Activated CD4-positive, alpha-beta T cell treated with anti-CD3 and anti-CD28 coated beads, Interleukin-2, amount 50 U/mL, for 48 hours (primary cell): ENCODE results near the gene DNAJB2.
"Not testable (repeated sequence)": the region's sequence is repeated elsewhere in the genome, so short reads cannot be mapped to it uniquely, and the experiment has no call there.

Experiments
- DNase-seq, 2 experiments: peaks; one replicate each; pipeline ENCODE4 v3.0.0-alpha.2; 2020

Gene DNAJB2

GRCh38 chr2:219258942-219259341 is 20.2 kb upstream of the DNAJB2 start:
- not testable (repeated sequence) for DNase-seq

- DNase-seq = no peak
These were observed 17.9 kb upstream of the DNAJB2 start for GRCh38 chr2:219261024-219261855.

DNA sequence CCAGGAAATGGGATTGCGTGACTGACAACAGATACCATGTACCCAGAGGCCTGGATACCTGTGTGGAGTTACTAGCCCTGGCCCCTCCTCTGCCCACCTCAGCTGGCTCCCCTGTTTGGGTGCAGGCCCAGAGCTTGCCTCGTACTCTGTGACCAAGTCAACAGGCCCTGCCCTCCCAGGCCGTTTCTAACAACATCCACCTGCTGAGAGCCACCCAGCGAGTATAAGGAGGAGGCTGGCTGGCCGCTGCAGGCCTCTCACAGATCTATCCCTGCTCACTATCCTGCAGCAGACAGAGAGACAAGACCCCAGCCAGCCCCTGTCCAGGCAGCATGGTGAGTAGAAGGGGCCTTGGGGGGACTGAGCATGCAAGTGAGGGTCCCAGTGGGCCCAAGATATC is 12.9 kb upstream of the DNAJB2 start:
- DNase-seq = no peak

GRCh38 chr2:219266886-219267285 is 12.3 kb upstream of the DNAJB2 start:
- no peak for DNase-seq

DNA sequence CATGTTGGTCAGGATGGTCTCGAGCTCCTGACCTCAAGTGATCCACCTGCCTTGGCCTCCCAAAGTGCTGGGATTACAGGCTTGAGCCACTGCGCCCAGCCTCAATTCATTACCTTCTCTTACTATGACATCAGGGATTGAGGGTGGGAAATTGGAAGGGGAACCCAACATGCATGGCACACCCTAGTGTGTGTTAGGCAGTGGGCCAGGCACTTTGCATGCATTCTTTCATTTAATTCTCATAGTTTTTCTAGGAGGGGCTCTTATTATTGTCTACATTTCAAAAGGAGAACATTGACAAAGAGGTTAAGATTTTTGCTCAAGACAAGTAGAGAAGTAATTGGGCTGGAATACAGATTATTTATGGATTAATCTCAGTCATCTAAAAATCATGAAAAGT is 10.9 kb upstream of the DNAJB2 start:
- DNase-seq = no peak

GRCh38 chr2:219269362-219270054 is 9.7 kb upstream of the DNAJB2 start:
- DNase-seq = no peak

GRCh38 chr2:219270055-219270372 is 9.2 kb upstream of the DNAJB2 start:
- no peak for DNase-seq

DNA sequence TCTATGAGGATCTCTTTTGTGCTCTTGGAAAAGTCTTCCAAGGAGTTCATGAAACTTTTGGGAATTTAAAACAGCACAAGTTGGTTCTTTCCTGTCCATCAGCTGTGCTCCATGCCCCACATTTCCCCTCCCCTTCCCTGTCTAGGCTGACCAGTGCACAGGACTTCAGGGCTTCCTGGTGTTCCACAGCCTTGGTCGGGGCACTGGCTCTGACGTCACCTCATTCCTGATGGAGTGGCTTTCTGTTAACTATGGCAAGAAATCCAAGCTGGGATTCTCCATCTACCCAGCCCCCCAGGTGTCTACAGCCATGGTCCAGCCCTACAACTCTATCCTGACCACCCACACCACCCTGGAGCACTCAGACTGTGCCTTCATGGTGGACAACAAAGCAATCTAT is 8.1 kb upstream of the DNAJB2 start:
- no peak for DNase-seq

- DNase-seq = no peak
These were observed 6.8 kb upstream of the DNAJB2 start for GRCh38 chr2:219272356-219272755.

DNA sequence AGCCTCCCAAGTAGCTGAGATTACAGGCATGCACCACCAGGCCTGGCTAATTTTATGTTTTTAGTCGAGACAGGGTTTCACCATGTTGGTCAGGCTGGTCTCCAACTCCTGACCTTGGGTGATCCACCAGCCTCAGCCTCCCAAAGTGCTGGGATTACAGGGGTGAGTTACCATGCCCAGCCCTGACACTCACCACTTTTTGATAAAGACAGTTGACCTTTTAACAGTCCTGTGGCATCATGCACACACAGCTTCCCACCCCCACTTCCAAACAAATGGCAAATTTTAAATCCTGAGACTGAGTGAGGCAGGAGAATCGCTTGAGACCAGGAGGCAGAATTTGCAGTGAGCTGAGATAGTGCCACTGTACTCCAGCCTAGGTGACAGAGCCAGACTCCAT is 6.2 kb upstream of the DNAJB2 start:
- no peak for DNase-seq

- no peak for DNase-seq
These were observed 5.2 kb upstream of the DNAJB2 start for GRCh38 chr2:219273937-219274336.

DNA sequence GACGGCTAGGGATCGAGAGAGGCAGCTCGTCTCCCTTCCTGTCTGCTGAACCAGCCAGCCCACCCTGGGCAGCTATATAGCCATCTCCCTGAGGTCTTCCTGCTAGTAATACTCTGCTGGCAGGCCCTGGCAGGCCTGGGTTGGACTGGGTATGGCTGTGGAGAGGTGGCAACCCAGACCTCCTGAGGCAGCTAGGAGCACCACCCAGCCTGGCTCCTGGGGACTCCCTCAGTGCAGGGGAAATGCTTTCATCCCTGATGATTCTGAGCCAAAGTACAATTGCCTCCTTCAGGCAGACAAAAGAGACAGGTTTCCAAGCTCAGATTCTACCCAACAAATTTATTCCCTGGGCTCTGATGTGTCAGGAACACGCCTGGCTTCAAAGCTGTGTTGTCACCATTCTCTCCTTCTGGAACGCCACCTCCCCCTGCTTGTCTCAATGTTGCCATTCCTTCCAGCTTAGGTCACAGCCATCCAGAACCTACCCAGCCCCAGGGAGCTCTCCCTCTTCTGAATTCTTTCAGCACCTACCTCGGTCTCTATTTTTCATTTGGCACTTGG is 4.7 kb upstream of the DNAJB2 start:
- DNase-seq = no peak

GRCh38 chr2:219277703-219278654 is 1.2 kb upstream of the DNAJB2 start:
- DNase-seq = peak; percentile 80 to 86

DNA sequence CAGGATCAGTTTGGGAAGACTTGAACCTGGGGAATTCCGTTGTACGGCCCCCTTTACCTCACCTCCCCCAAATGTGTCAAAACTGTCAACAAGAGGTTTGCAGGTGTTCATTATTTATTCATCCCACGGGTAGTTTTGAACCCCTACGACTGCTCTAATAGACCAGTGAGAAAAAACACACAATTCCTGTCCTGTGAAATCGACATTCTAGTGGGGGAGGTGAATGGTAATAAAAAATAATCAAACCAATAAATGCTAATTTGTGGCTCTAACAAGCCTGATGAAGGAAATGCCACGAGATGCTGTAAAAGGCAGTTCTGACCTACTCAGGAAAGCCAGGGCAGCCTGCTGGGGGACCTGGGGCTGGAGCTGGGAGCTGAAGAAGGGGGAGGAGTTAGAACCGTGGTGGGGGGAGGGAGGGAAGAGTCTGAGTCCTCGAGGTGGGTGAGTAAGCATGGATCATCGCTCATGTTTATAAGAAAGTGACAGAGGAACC is 463 bp upstream of the DNAJB2 start:
- DNase-seq = no peak

DNA sequence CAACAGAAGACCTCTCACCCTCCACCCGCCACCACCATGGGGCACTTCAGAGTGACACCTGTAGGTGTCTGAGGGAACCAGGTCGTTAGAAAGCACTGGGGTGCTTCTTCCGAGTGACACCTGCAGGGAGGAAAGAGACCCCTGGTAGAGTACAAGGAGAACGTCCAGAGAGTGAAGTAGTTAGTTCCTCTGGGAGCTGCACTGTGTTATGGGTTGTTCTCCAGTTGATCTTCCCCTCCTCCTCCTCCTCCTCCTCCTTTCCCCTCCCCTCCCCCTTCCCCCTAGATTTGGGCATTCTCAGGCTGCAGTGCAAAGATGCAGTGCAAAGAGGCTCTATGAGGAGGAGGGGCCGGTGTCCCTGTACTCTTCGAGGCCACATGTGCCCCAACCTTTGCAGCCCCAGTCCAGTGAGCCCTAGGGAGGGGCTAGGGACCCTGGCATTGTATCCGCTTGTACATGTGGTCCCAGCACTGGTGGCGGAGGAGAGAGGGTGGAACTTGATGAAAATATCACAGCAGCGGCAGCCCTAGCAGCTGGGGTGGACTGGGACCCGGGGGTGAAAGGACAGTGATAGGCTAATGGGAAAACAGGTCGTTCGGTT is 850 bp downstream of the DNAJB2 start:
- DNase-seq = no peak

GRCh38 chr2:219280651-219281050 is 1.5 kb downstream of the DNAJB2 start:
- DNase-seq = no peak

- DNase-seq = no peak
These were observed 2.4 kb downstream of the DNAJB2 start for GRCh38 chr2:219281588-219281987.

GRCh38 chr2:219282375-219282774 is 3.2 kb downstream of the DNAJB2 start:
- no peak for DNase-seq

- no peak for DNase-seq
These were observed 3.9 kb downstream of the DNAJB2 start for GRCh38 chr2:219282943-219283581.

DNA sequence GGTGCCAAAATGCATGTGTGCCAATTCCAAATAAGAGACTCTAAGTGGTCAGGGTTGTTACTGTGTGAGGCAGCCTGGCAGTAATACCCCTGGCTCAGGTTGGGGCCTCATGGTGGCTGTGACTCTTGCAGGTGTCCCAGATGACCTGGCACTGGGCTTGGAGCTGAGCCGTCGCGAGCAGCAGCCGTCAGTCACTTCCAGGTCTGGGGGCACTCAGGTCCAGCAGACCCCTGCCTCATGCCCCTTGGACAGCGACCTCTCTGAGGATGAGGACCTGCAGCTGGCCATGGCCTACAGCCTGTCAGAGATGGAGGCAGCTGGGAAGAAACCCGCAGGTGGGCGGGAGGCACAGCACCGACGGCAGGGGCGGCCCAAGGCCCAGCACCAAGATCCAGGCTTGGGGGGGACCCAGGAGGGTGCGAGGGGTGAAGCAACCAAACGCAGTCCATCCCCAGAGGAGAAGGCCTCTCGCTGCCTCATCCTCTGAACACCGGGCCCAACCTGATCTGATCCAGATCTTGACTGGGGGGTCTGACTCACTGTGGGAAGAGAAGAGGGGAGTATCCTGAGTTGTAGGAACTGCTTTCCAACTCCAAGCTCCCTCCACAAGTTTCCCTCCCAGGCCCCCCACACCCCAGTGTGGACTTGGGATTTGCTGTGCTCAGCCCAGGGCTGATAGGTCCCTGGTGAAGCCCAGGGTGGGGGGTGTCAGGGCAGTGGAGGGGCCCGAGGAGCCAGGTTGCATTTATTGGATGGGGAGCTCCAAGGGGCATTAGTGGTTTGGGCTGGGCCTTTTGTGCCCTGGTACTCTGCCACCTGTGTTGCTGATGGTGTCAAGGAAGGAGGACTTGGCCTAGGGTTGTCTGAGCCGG is 5.6 kb downstream of the DNAJB2 start:
- DNase-seq = no peak

GRCh38 chr2:219285373-219285735 is 6.2 kb downstream of the DNAJB2 start:
- no peak for DNase-seq
